Neuron (in vitro differentiated cells): ENCODE results near the gene ZNF785.
"Not testable (repeated sequence)": the region's sequence is repeated elsewhere in the genome, so short reads cannot be mapped to it uniquely, and the experiment has no call there.

ENCODE experiments used
- H2AFZ ChIP-seq: one replicate; pipeline ENCODE4 v1.6.1; 2013; ENCODE audit warnings: low read depth, mild to moderate bottlenecking, inconsistent platforms, low read length, moderate library complexity
- H3K27me3 ChIP-seq: one replicate; pipeline ENCODE4 v1.6.1; 2013; ENCODE audit warnings: low read length; ENCODE audit not compliant: insufficient read depth
- H3K36me3 ChIP-seq: one replicate; pipeline ENCODE4 v1.6.1; 2013; ENCODE audit warnings: low read length; ENCODE audit not compliant: insufficient read depth
- H3K4me1 ChIP-seq: one replicate; pipeline ENCODE4 v1.6.1; 2013; ENCODE audit warnings: low read length; ENCODE audit not compliant: insufficient read depth
- H3K4me3 ChIP-seq: 2 replicates; pipeline ENCODE4 v1.5.1; 2013; ENCODE audit warnings: mild to moderate bottlenecking, low read length, moderate library complexity
- H3K9me3 ChIP-seq: one replicate; pipeline ENCODE4 v1.6.1; 2013; ENCODE audit warnings: low read length

Gene ZNF785

GRCh38 chr16:30585400-30586191 is at the start of gene ZNF785:
Gene ZNF785 (minus strand): TSS chr16:30585697. CDS start chr16:30585611, 86 bp downstream.
- H3K4me1 ChIP-seq, result no peaks in the 10 kb centered on the region

GRCh38 chr16:30633526-30633925 is 48.0 kb upstream of the ZNF785 start:
- Histone ChIP-seq H3K4me1 (peaks cover 7% of the 10 kb centered on the region), H3K4me3 (peak overlapping the region; percentile 86), H3K36me3 (no peaks in the 10 kb centered on the region), H3K27me3 (no peaks in the 10 kb centered on the region), H2AFZ (peak overlapping the region; percentile 83), H3K9me3 (no peaks in the 10 kb centered on the region)

More at GRCh38 chr16:30585400-30586191, at the start of gene ZNF785:
- Histone ChIP-seq H3K27me3 (no peaks in the 10 kb centered on the region), H3K4me3 (peak within 1 kb of the TSS; percentile 61), H2AFZ (peak within 1 kb of the TSS; percentile 63), H3K36me3 (peaks cover 16% of the 10 kb centered on the region), H3K9me3 (no peaks in the 10 kb centered on the region)

- not testable (repeated sequence) for H3K27me3 ChIP-seq, H3K4me1 ChIP-seq, H3K9me3 ChIP-seq, H3K36me3 ChIP-seq, H3K4me3 ChIP-seq, H2AFZ ChIP-seq
These were observed 47.0 kb upstream of the ZNF785 start for GRCh38 chr16:30632454-30632853.

- H3K4me1 ChIP-seq, result no peaks in the 10 kb centered on the region
- no peaks in the 10 kb centered on the region for H3K36me3 ChIP-seq
- peaks cover 2% of the 10 kb centered on the region for H3K9me3 ChIP-seq
- no peaks in the 10 kb centered on the region for H3K27me3 ChIP-seq
- H3K4me3 ChIP-seq, result no peak overlapping the region
- no peak overlapping the region for H2AFZ ChIP-seq
These were observed 43.4 kb upstream of the ZNF785 start for GRCh38 chr16:30628628-30629540.

GRCh38 chr16:30626236-30626635 is 40.7 kb upstream of the ZNF785 start:
- Histone ChIP-seq H3K36me3 (no peaks in the 10 kb centered on the region), H2AFZ (no peak overlapping the region), H3K9me3 (peaks cover 2% of the 10 kb centered on the region), H3K4me1 (peaks cover 13% of the 10 kb centered on the region), H3K27me3 (no peaks in the 10 kb centered on the region), H3K4me3 (no peak overlapping the region)

GRCh38 chr16:30623536-30624283 is 38.2 kb upstream of the ZNF785 start:
- peaks cover 3% of the 10 kb centered on the region for H3K27me3 ChIP-seq
- H3K4me3 ChIP-seq, result no peak overlapping the region
- no peak overlapping the region for H2AFZ ChIP-seq
- H3K9me3 ChIP-seq, result peaks cover 2% of the 10 kb centered on the region
- H3K4me1 ChIP-seq, result peaks cover 15% of the 10 kb centered on the region
- no peaks in the 10 kb centered on the region for H3K36me3 ChIP-seq

- peaks cover 3% of the 10 kb centered on the region for H3K27me3 ChIP-seq
- no peak overlapping the region for H2AFZ ChIP-seq
- peaks cover 15% of the 10 kb centered on the region for H3K4me1 ChIP-seq
- H3K36me3 ChIP-seq, result no peaks in the 10 kb centered on the region
- H3K4me3 ChIP-seq, result no peak overlapping the region
- H3K9me3 ChIP-seq, result peaks cover 2% of the 10 kb centered on the region
These were observed 37.0 kb upstream of the ZNF785 start for GRCh38 chr16:30622455-30623032.

- no peak overlapping the region for H3K4me3 ChIP-seq
- H3K36me3 ChIP-seq, result no peaks in the 10 kb centered on the region
- H3K4me1 ChIP-seq, result peaks cover 15% of the 10 kb centered on the region
- no peak overlapping the region for H2AFZ ChIP-seq
- peaks cover 2% of the 10 kb centered on the region for H3K9me3 ChIP-seq
- peaks cover 3% of the 10 kb centered on the region for H3K27me3 ChIP-seq
These were observed 36.3 kb upstream of the ZNF785 start for GRCh38 chr16:30621765-30622164.

- H2AFZ ChIP-seq, result no peak overlapping the region
- H3K4me1 ChIP-seq, result peaks cover 15% of the 10 kb centered on the region
- H3K9me3 ChIP-seq, result peaks cover 2% of the 10 kb centered on the region
- H3K4me3 ChIP-seq, result no peak overlapping the region
- peaks cover 3% of the 10 kb centered on the region for H3K27me3 ChIP-seq
- H3K36me3 ChIP-seq, result no peaks in the 10 kb centered on the region
These were observed 34.7 kb upstream of the ZNF785 start for GRCh38 chr16:30620169-30620568.

- Histone ChIP-seq H3K9me3 (peaks cover 2% of the 10 kb centered on the region), H3K4me1 (peaks cover 15% of the 10 kb centered on the region), H3K4me3 (no peak overlapping the region), H2AFZ (no peak overlapping the region), H3K27me3 (peaks cover 3% of the 10 kb centered on the region), H3K36me3 (no peaks in the 10 kb centered on the region)
These were observed 34.1 kb upstream of the ZNF785 start for GRCh38 chr16:30619638-30620037.

- Histone ChIP-seq H3K36me3 (no peaks in the 10 kb centered on the region), H3K27me3 (peaks cover 3% of the 10 kb centered on the region), H3K4me3 (no peak overlapping the region), H3K4me1 (peaks cover 15% of the 10 kb centered on the region), H3K9me3 (peaks cover 2% of the 10 kb centered on the region), H2AFZ (no peak overlapping the region)
These were observed 33.7 kb upstream of the ZNF785 start for GRCh38 chr16:30619202-30619601.

- Histone ChIP-seq H2AFZ (no peak overlapping the region), H3K4me1 (peaks cover 2% of the 10 kb centered on the region), H3K27me3 (no peaks in the 10 kb centered on the region), H3K9me3 (no peaks in the 10 kb centered on the region), H3K4me3 (no peak overlapping the region), H3K36me3 (no peaks in the 10 kb centered on the region)
These were observed 30.0 kb upstream of the ZNF785 start for GRCh38 chr16:30615358-30616091.
